HCT116 (cell line): ENCODE results near the gene EMC10.

ENCODE experiments used
- CEBPB ChIP-seq: IDR thresholded peaks from 2 replicates; pipeline ENCODE4 v1.6.1; 2012; ENCODE audit warnings: low read depth
- POLR2A ChIP-seq: IDR thresholded peaks from 2 replicates; pipeline ENCODE4 v1.7.0; 2011; ENCODE audit warnings: borderline replicate concordance; ENCODE audit not compliant: insufficient read depth, insufficient read length; ENCODE audit errors: extremely low read depth
- POLR2AphosphoS5 ChIP-seq: IDR thresholded peaks from 2 replicates; pipeline ENCODE4 v1.6.1; 2011; ENCODE audit warnings: mild to moderate bottlenecking, low read depth, low read length, moderate library complexity
- TCF7L2 ChIP-seq: IDR thresholded peaks from 2 replicates; pipeline ENCODE4 v1.7.0; 2011; ENCODE audit warnings: borderline replicate concordance, inconsistent platforms; ENCODE audit not compliant: insufficient read depth, insufficient read length; ENCODE audit errors: extremely low read depth
- TF ChIP-seq, protein P1 (sequence below): IDR thresholded peaks from 2 replicates; pipeline ENCODE4 v1.6.1; 2011; ENCODE audit warnings: mild to moderate bottlenecking, low read length, moderate library complexity; ENCODE audit not compliant: insufficient replicate concordance; ENCODE audit errors: extremely low read depth
- TF ChIP-seq, protein P2 (sequence below), 3 experiments: fragments of 200-600 bp in 1 of 3; sonication (generic) in 1 of 3; IDR thresholded peaks in 2 of 3; conservative IDR thresholded peaks in 1 of 3; 2 replicates each; pipeline ENCODE4 v1.5.1; 2012 to 2017; ENCODE audit warnings: low read depth in 2 of 3, low read length in 2 of 3, antibody characterized with exemption in 1 of 3, borderline replicate concordance in 1 of 3, control low read depth in 1 of 3, mild to moderate bottlenecking in 1 of 3, mixed read lengths in 1 of 3, mixed run types in 1 of 3, moderate library complexity in 1 of 3; ENCODE audit not compliant: insufficient read depth in 1 of 3

DNA sequence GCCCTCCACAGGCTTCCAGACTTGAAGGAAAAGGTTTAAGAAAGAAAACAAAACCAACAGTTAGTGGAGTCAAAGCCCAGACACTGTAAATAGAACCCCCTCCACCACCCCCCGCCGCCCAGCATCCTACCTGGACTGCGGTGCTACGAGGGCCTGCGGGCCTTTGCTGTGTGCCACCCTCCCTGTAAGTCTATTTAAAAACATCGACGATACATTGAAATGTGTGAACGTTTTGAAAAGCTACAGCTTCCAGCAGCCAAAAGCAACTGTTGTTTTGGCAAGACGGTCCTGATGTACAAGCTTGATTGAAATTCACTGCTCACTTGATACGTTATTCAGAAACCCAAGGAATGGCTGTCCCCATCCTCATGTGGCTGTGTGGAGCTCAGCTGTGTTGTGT, 6.6 kb downstream of the EMC10 start:
- TF ChIP-seq POLR2A (no peak), POLR2AphosphoS5 (no peak), CEBPB (no peak), TCF7L2 (no peak)
- TF ChIP-seq, protein P1, sequence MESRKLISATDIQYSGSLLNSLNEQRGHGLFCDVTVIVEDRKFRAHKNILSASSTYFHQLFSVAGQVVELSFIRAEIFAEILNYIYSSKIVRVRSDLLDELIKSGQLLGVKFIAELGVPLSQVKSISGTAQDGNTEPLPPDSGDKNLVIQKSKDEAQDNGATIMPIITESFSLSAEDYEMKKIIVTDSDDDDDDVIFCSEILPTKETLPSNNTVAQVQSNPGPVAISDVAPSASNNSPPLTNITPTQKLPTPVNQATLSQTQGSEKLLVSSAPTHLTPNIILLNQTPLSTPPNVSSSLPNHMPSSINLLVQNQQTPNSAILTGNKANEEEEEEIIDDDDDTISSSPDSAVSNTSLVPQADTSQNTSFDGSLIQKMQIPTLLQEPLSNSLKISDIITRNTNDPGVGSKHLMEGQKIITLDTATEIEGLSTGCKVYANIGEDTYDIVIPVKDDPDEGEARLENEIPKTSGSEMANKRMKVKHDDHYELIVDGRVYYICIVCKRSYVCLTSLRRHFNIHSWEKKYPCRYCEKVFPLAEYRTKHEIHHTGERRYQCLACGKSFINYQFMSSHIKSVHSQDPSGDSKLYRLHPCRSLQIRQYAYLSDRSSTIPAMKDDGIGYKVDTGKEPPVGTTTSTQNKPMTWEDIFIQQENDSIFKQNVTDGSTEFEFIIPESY, result no peak
- TF ChIP-seq, protein P2, sequence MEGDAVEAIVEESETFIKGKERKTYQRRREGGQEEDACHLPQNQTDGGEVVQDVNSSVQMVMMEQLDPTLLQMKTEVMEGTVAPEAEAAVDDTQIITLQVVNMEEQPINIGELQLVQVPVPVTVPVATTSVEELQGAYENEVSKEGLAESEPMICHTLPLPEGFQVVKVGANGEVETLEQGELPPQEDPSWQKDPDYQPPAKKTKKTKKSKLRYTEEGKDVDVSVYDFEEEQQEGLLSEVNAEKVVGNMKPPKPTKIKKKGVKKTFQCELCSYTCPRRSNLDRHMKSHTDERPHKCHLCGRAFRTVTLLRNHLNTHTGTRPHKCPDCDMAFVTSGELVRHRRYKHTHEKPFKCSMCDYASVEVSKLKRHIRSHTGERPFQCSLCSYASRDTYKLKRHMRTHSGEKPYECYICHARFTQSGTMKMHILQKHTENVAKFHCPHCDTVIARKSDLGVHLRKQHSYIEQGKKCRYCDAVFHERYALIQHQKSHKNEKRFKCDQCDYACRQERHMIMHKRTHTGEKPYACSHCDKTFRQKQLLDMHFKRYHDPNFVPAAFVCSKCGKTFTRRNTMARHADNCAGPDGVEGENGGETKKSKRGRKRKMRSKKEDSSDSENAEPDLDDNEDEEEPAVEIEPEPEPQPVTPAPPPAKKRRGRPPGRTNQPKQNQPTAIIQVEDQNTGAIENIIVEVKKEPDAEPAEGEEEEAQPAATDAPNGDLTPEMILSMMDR (IDR thresholded peaks at IDR 0.05 in 2 of 3, conservative IDR thresholded peaks at IDR 0.05 in 1 of 3; ENCODE audit: borderline replicate concordance in 1 of 3, insufficient read depth in 1 of 3, low read depth in 2 of 3, low read length in 2 of 3), result no peak
